WI38 (cell line): ENCODE measurements around the gene ARL14.

Experiments used
- H3K4me3 ChIP-seq: 2 replicates; pipeline ENCODE4 v1.5.1; 2011; ENCODE audit warnings: low read depth, mild to moderate bottlenecking, control low read depth, low read length
- CTCF ChIP-seq: IDR thresholded peaks from 2 replicates; pipeline ENCODE4 v1.5.1; 2012; ENCODE audit warnings: low read depth, mild to moderate bottlenecking, control low read depth, low read length

Gene ARL14

GRCh38 chr3:160676547-160677303 is at the start of gene ARL14:
Gene ARL14 (plus strand): TSS chr3:160677160. CDS start chr3:160677347, 187 bp downstream.
- TF ChIP-seq CTCF = no peak
- H3K4me3 ChIP-seq = no peak within 1 kb of the TSS

- no peak for TF ChIP-seq CTCF
- H3K4me3 ChIP-seq = no peak overlapping the region
Measured at GRCh38 chr3:160629491-160629890, 47.5 kb upstream of the ARL14 start.

GRCh38 chr3:160633361-160634083 is 43.4 kb upstream of the ARL14 start:
- no peak overlapping the region for H3K4me3 ChIP-seq
- TF ChIP-seq CTCF = no peak

DNA sequence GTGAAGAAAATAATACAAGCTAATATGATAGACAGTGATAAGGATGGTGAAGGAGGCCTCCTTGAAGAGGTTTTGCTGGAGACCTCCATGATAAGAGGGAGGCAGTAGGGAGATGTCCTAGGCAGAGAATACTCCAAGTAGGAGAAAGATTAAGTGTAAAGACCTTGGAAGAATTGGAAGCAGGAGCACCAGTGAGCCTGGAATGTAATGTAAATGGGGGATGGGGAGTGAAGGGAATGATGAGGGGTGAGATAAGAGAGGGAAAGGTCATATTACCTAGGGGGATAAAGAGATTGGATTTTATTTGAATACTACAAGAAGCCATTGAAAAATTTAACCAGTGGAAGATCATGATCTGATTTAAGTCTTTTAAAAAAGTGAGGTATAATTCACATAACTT is 41.7 kb upstream of the ARL14 start:
- no peak for TF ChIP-seq CTCF
- no peak overlapping the region for H3K4me3 ChIP-seq

DNA sequence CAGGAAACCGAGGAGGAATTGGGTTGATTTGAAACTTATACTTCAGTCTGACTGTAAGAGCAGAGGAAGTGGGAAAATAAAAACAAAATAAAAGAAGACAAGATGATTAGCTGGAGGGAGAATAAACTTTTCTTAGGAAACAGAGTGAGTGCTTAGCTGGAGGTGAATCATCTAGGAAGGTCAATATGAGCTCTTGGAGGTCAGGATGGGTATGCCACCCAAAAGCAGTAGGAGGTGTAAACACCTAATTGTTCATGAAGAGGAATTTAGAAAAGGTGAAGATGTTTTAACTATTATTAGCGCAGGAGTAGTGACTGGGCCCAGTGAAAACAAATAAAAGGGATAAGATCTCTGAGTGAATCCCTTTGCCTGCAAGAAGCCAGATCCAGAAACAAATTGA is 39.9 kb upstream of the ARL14 start:
- no peak overlapping the region for H3K4me3 ChIP-seq
- TF ChIP-seq CTCF = no peak

DNA sequence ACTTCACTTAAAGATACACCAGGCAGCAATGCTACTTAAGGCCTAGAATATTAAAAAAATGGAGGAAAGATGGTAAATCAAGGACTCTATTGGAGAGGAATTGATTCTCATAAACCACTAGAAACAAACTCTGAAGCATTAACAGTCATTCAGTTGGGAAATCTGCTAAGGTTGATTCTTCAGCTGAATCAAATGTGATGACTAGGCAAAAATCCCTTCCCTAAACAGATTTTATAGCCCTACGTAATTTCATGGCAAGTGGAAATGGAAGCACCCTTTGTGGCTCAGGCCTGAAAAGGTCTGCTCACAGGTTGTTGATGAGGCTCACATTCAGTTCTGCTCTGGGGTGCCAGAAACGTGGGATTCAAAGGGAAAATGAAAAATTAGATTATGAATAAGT is 38.8 kb upstream of the ARL14 start:
- H3K4me3 ChIP-seq = no peak overlapping the region
- no peak for TF ChIP-seq CTCF

DNA sequence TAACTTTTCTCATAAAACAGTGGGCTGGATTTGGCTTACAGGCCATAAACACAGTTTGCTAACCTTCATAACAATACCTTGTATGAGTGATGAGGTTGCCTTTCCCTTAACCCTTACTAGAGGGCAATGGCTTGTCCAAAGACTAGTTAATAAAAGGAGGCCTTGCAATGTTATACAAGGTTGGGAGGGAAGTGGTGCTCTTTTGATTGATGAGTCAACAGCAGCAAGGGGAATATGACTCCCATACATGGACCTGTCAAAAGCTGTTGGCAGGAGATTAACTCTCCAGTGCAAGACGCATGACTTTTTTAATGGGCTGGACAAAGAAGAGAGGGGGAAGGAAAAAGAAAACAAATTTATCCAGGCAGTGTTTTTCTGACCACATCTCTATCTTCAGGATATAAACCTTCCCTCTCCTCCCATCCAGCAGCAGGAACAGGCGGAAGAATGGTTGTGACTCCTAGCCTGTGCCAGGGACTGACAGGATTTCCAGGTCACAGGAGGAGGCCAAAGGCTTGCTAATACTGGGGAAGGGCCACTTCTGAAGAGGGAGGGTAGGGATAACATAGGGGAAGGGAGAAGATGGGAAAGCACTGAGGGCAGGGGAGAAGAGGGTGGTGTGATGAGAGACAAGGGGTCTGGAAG is 35.2 kb upstream of the ARL14 start:
- H3K4me3 ChIP-seq = no peak overlapping the region
- TF ChIP-seq CTCF = no peak
